Activated T-helper 1 cell treated with Interleukin-2 at 50 U/mL for 16 hours (primary cell): ENCODE results near the gene PIK3CB.
"Not testable (repeated sequence)": the region's sequence is repeated elsewhere in the genome, so short reads cannot be mapped to it uniquely, and the experiment has no call there.

Experiments used
- DNase-seq: peaks from one replicate; pipeline ENCODE4 v3.0.0-alpha.2; 2020; ENCODE audit warnings: low read depth

PIK3CB gene

DNA sequence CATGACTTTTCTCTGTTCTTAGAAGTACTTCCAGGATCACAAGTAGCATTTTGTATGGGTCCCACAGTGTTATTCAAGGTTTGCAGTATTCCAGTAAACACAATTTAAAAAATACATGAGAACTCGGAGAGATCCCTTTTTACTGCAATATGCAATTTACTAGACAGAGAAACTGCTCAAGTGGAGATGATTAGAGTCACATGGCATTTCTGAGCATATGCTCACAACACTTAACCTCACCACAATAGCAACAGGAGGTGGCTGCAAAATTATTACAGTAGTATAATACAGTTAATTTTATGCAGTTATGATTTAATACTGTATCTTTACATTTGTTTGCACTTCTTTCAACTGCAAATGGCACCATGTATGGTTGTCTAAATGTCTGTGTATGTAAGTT, 87.5 kb downstream of the PIK3CB start:
- DNase-seq = no peak

- DNase-seq = no peak
These were observed 94.7 kb downstream of the PIK3CB start for GRCh38 chr3:138740072-138740471.

DNA sequence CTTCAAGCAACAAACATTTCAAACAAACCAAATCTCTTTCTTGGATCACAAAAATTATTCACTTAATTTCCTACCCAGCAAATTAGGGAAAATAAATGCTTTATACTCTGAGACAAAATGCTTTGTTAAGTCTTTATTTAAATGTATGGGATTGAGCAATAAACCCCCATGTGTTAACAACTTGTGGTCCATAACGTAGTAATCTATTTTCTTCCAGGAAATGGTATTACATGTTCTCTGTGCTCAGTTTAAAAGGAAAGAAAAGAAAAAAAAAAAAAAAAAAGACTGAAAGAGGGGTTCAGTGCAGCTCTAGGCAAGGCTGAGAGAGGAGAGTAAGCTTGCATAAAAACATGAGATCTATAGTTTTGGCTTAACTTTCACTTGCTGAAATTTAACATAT, 102.3 kb downstream of the PIK3CB start:
- DNase-seq = no peak

DNA sequence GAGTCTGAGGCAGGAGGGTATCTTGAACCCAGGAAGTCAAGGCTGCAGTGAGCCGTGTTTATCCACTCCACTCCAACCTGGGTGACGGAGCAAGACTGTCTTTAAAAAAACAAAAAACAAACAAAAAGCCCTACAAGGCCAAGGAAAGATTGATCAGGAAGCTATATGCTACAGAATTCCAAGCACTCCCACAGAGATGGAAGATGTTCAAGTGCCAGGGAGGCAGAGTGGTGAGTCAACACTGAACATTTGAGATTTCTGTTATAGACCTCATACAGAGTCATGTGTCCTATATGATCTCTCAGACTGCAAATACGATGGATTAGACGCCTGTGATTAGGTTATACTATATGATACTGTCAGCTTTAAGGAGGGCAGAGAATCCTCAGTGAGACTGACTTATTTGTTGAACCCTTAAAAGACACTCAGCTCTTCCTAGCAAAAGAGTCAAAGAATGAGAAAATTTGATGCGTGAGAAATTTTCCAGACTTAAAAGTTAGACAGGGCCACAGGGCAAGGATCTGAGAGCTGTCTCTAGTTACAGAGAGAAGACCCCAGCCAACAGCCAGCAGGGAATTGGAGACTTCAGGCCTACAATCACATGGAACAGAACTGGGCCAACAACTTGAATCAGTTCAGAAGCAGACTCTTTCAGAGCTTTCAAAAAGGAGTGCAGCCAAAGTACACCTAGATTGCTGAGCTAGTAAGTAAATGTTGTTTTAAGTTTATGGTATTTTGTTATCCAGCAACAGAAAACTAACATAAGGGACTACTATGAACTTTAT, 107.6 kb downstream of the PIK3CB start:
- no peak for DNase-seq

- not testable (repeated sequence) for DNase-seq
These were observed 108.7 kb downstream of the PIK3CB start for GRCh38 chr3:138726042-138726441.

DNA sequence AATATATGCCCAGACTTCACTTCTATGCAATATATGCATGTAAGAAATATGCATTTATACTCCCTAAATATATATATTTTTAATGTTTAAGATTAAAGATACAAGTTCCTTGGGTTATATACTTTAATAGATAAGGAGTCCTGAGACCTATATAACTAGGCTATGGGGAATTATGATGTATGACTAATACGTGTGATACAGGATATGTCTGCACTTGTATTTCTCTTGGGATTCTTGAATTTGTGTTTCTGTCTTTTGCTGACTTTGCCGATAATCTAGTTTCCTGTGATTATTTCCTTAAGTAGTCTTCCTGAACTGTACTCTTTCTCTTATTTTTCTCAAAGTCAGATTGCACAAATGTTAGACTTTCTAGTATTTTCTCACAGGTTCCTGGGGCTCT, 109.6 kb downstream of the PIK3CB start:
- DNase-seq = no peak

- no peak for DNase-seq
These were observed 110.3 kb downstream of the PIK3CB start for GRCh38 chr3:138724443-138724842.

- no peak for DNase-seq
These were observed 115.9 kb downstream of the PIK3CB start for GRCh38 chr3:138718849-138719248.

- DNase-seq = no peak
These were observed 117.4 kb downstream of the PIK3CB start for GRCh38 chr3:138717348-138717747.

DNA sequence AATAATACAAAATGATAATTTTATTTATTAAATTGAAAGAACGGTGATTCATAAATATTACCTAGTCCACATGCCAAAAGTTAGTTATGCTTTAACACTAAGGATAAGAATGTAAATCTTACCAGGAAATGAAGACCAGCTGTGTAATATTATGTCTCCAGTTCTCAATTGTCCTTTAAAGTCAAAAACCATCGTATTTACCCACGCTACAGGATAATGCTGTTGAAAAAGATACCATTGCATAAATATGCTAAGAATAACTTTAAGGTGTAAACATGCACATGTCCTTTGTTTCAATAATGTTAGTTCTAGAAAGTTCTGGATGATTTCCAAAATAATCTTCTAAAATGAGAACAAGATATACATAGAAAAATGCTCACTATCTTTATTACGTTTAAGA, 122.6 kb downstream of the PIK3CB start:
- no peak for DNase-seq

GRCh38 chr3:138705675-138706074, 129.1 kb downstream of the PIK3CB start:
- DNase-seq = no peak

- DNase-seq = no peak
These were observed 137.9 kb downstream of the PIK3CB start for GRCh38 chr3:138696666-138697370.

GRCh38 chr3:138694287-138695007, 140.3 kb downstream of the PIK3CB start:
- no peak for DNase-seq

- no peak for DNase-seq
These were observed 142.6 kb downstream of the PIK3CB start for GRCh38 chr3:138692152-138692551.

DNA sequence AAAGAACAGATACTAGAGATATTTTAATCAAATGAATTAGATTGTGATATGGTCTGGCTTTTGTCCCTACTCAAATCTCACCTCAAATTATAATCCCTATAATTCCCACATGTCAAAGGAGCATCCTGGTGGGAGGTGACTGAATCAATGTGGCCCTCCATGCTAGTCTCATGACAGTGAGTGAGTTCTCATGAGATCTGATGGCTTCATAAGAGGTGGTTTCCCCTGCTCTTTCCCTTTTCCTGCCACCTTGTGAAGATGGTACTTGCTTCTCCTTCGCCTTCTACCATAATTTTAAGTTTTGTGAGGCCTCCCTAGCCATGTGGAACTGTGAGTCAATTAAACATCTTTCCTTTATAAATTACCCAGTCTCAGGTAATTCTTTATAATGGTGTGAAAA, 143.4 kb downstream of the PIK3CB start:
- DNase-seq = no peak

DNA sequence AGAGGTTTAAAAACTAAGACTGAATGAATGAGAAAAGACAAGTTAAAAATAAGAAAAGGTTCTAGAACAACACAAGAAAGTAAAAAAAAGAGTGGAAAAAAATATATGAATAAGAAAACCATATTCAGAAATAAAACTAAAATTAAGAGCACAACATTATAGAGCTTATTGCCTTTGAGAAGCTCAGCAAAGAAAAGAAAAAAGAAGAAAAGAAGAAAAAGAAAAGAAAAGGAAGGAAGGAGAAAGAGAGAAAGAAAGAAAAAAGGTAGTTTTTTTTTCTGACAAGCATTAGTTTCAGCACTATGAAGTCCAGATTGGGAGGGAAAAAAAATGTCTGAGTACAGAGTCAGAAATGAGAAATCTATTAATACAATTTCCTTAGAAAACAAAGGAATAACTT, 144.7 kb downstream of the PIK3CB start:
- DNase-seq = no peak

- no peak for DNase-seq
These were observed 145.8 kb downstream of the PIK3CB start for GRCh38 chr3:138688871-138689299.

DNA sequence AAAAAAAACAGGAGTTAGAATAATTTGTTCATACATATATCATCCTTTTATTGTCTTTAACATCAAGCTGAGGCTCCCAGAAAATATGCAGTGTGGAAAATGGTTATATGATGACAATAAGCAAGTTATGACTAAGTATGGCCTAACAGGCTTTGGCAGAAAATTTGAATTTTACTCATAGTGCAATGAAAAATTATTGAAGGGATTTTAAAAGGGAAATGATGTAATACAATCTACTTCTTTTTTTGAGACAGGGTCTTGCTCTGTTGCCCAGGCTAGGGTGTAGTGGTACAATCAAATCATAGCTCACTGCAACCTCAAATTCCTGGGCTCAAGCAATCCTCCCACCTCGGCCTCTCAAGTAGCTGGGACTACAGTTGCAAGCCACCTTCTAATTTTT, 147.5 kb downstream of the PIK3CB start:
- DNase-seq = no peak

DNA sequence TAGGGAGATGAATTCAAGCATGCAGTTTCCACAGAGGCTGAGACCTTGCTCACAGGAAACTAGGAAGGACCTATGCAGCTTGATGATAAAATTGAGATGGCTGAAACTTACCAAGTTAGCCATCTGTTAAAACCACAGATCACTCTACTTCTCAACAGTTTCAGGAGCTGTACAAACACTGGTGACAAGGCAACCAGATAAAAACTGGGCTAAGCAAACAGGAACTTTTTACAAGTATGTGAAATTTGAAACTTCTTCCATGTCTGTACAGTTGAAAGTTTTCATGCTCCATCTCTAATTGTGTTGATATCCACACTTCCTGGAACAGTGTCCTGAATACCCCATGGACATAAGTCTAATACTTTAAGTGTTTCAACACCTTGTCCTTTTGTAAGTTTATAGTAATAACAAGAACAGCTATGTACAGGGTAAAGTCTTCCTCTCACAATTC, 147.9 kb downstream of the PIK3CB start:
- DNase-seq = no peak

- no peak for DNase-seq
These were observed 150.3 kb downstream of the PIK3CB start for GRCh38 chr3:138684396-138684795.

- no peak for DNase-seq
These were observed 152.1 kb downstream of the PIK3CB start for GRCh38 chr3:138682648-138683047.

- DNase-seq = no peak
These were observed 153.1 kb downstream of the PIK3CB start for GRCh38 chr3:138681463-138682220.
